GM21447 (cell line): ENCODE measurements around the gene HADHB.

Experiments used
- ATAC-seq: cut with Tn5 transposase; IDR thresholded peaks from one replicate; pipeline ENCODE4 v1.9.1; 2021; ENCODE audit not compliant: unreplicated experiment

HADHB gene

GRCh38 chr2:26244309-26245230 is at the start of gene HADHB, which contains the start of gene HADHA:
Gene HADHB, plus strand, starts transcription at chr2:26244939. Its CDS starts 9,316 bp downstream, at chr2:26254255.
Gene HADHA, minus strand, starts transcription at chr2:26244632. Its CDS starts 36 bp downstream, at chr2:26244596.
- peak; percentile 57 for ATAC-seq

- no peak for ATAC-seq
Measured at GRCh38 chr2:26195040-26195984, 49.4 kb upstream of the HADHB start.

- no peak for ATAC-seq
Measured at GRCh38 chr2:26196683-26197418, 47.9 kb upstream of the HADHB start.

GRCh38 chr2:26197516-26197915 is 47.2 kb upstream of the HADHB start:
- no peak for ATAC-seq

GRCh38 chr2:26202981-26203490 is 41.7 kb upstream of the HADHB start:
- ATAC-seq, result no peak

GRCh38 chr2:26203906-26204305 is 40.8 kb upstream of the HADHB start:
- no peak for ATAC-seq

- ATAC-seq, result no peak
Measured at GRCh38 chr2:26212011-26212410, 32.7 kb upstream of the HADHB start.

GRCh38 chr2:26214759-26215158 is 30.0 kb upstream of the HADHB start:
- ATAC-seq, result no peak

- ATAC-seq, result no peak
Measured at GRCh38 chr2:26215833-26216232, 28.9 kb upstream of the HADHB start.

GRCh38 chr2:26216587-26216986 is 28.2 kb upstream of the HADHB start:
- no peak for ATAC-seq

- ATAC-seq, result no peak
Measured at GRCh38 chr2:26217720-26218119, 27.0 kb upstream of the HADHB start.

GRCh38 chr2:26223018-26223417 is 21.7 kb upstream of the HADHB start:
- ATAC-seq, result no peak

GRCh38 chr2:26224095-26224494 is 20.6 kb upstream of the HADHB start:
- ATAC-seq, result no peak

GRCh38 chr2:26229595-26229994 is 15.1 kb upstream of the HADHB start:
- no peak for ATAC-seq

- ATAC-seq, result no peak
Measured at GRCh38 chr2:26230806-26231205, 13.9 kb upstream of the HADHB start.

GRCh38 chr2:26235089-26235488 is 9.7 kb upstream of the HADHB start:
- ATAC-seq, result no peak

GRCh38 chr2:26237868-26238267 is 6.9 kb upstream of the HADHB start:
- no peak for ATAC-seq

- no peak for ATAC-seq
Measured at GRCh38 chr2:26238311-26238958, 6.3 kb upstream of the HADHB start.

- no peak for ATAC-seq
Measured at GRCh38 chr2:26241928-26242436, 2.8 kb upstream of the HADHB start.
